Measurements from ENCODE around the gene RASGRF1.

RASGRF1 gene

GRCh38 chr15:78931439-78932257 lies 158.9 kb downstream of the RASGRF1 start:
- Histone ChIP-seq H3K4me3 (ENCODE audit: low read length) (no peak overlapping the region), H3K4me2 (ENCODE audit: low read length) (no peak overlapping the region), H3K9me3 (ENCODE audit: insufficient read depth, low read length) (no peaks in the 10 kb centered on the region), H3K9ac (ENCODE audit: low read length) (no peak overlapping the region), H3K27ac (ENCODE audit: low read length) (no peak overlapping the region), H2AFZ (ENCODE audit: low read depth, low read length) (no peak overlapping the region), H3K36me3 (replicated peaks; ENCODE audit: low read depth, low read length) (peaks cover 89% of the 10 kb centered on the region), H3K79me2 (ENCODE audit: low read length) (peaks cover 38% of the 10 kb centered on the region; the same call in 1 of the 2 replicates), H3K4me1 (ENCODE audit: low read length) (peaks cover 14% of the 10 kb centered on the region), H3K27me3 (ENCODE audit: low read depth, low read length) (no peaks in the 10 kb centered on the region), H4K20me1 (ENCODE audit: insufficient read depth, low read length) (peaks cover 11% of the 10 kb centered on the region; the same call in 1 of the 2 replicates)
- TF ChIP-seq EZH2phosphoT487 (IDR thresholded peaks at IDR 0.05; ENCODE audit: low read depth) (no peak), CTCF (IDR thresholded peaks at IDR 0.05; ENCODE audit: low read depth, low read length) (no peak)

GRCh38 chr15:78930577-78931388 lies 159.8 kb downstream of the RASGRF1 start:
- peaks cover 18% of the 10 kb centered on the region; the same call in 1 of the 2 replicates for H4K20me1 ChIP-seq (ENCODE audit: insufficient read depth, low read length)
- H3K27me3 ChIP-seq (ENCODE audit: low read depth, low read length): no peaks in the 10 kb centered on the region
- H3K4me3 ChIP-seq (ENCODE audit: low read length): no peak overlapping the region
- no peak overlapping the region for H3K27ac ChIP-seq (ENCODE audit: low read length)
- no peak overlapping the region for H3K9ac ChIP-seq (ENCODE audit: low read length)
- peaks cover 5% of the 10 kb centered on the region for H3K4me1 ChIP-seq (ENCODE audit: low read length)
- peaks cover 34% of the 10 kb centered on the region; the same call in 1 of the 2 replicates for H3K79me2 ChIP-seq (ENCODE audit: low read length)
- H3K4me2 ChIP-seq (ENCODE audit: low read length): no peak overlapping the region
- peaks cover 94% of the 10 kb centered on the region for H3K36me3 ChIP-seq (replicated peaks; ENCODE audit: low read depth, low read length)
- TF ChIP-seq EZH2phosphoT487 (IDR thresholded peaks at IDR 0.05; ENCODE audit: low read depth) (no peak), CTCF (IDR thresholded peaks at IDR 0.05; ENCODE audit: low read depth, low read length) (no peak)
- H3K9me3 ChIP-seq (ENCODE audit: insufficient read depth, low read length): no peaks in the 10 kb centered on the region
- H2AFZ ChIP-seq (ENCODE audit: low read depth, low read length): no peak overlapping the region

- no peak overlapping the region for H3K4me3 ChIP-seq (ENCODE audit: low read length)
- no peaks in the 10 kb centered on the region for H3K9me3 ChIP-seq (ENCODE audit: insufficient read depth, low read length)
- no peak overlapping the region for H3K9ac ChIP-seq (ENCODE audit: low read length)
- no peak for TF ChIP-seq CTCF (IDR thresholded peaks at IDR 0.05; ENCODE audit: low read depth, low read length)
- no peak for TF ChIP-seq EZH2phosphoT487 (IDR thresholded peaks at IDR 0.05; ENCODE audit: low read depth)
- H3K27ac ChIP-seq (ENCODE audit: low read length): no peak overlapping the region
- peaks cover 28% of the 10 kb centered on the region for H4K20me1 ChIP-seq (ENCODE audit: insufficient read depth, low read length)
- peaks cover 94% of the 10 kb centered on the region for H3K36me3 ChIP-seq (replicated peaks; ENCODE audit: low read depth, low read length)
- peaks cover 28% of the 10 kb centered on the region; the same call in 1 of the 2 replicates for H3K79me2 ChIP-seq (ENCODE audit: low read length)
- no peaks in the 10 kb centered on the region for H3K27me3 ChIP-seq (ENCODE audit: low read depth, low read length)
- no peak overlapping the region for H2AFZ ChIP-seq (ENCODE audit: low read depth, low read length)
- H3K4me2 ChIP-seq (ENCODE audit: low read length): no peak overlapping the region
- peaks cover 4% of the 10 kb centered on the region; the same call in 1 of the 2 replicates for H3K4me1 ChIP-seq (ENCODE audit: low read length)
Observed at GRCh38 chr15:78929536-78930264, 160.9 kb downstream of the RASGRF1 start.

Measured in OCI-LY3 (cell line).